Loucy (cell line): ENCODE results near the gene PLCL1.

Source experiments
- CTCF ChIP-seq: fragments of 200-600 bp; sonication (generic); conservative IDR thresholded peaks from 2 replicates; pipeline ENCODE4 v1.5.1; 2014; ENCODE audit warnings: mild to moderate bottlenecking, antibody characterized with exemption, low read length
- EZH2phosphoT487 ChIP-seq: fragments of 200-600 bp; IDR thresholded peaks from 2 replicates; pipeline ENCODE4 v1.6.1; 2018; ENCODE audit warnings: antibody characterized with exemption, mild to moderate bottlenecking, moderate library complexity, borderline replicate concordance

GRCh38 chr2:197839327-197839726 is 34.9 kb downstream of the PLCL1 start:
- TF ChIP-seq EZH2phosphoT487 = no peak
- no peak for TF ChIP-seq CTCF
